ENCODE measurements around the gene SLC24A3.

The SLC24A3 gene

GRCh38 chr20:19274001-19274400 lies 61.6 kb downstream of the SLC24A3 start:
- no peak for DNase-seq

DNA sequence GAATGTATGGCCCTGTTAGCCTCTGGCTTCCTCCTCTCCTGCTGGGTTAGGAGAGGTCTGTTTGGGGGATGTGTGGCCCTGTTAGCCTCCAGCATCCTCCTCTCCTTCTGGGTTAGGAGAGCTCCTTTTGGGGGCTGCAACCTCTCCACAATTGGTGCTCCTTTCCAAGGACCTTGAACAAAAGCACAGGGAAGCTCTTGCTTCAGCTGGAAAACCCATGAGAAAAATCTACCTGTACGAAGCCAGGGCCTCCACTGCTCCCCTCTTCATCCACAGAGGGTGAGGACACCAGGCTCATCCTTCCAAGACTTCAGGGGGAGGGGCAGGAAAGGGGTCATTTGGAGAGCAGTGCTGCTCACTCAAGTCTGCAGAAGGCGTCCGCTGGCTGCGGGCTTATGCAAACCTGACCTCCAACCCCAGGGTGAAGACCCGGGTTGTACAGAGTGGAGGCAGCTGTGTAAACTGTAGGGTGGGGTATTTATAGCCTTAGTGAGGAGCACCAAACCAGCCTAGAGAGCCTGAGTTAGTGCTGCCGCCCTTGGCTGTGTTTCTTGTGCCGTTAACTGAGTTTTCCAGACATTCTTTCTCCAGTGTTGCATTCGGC lies 62.1 kb downstream of the SLC24A3 start:
- no peak for DNase-seq

DNA sequence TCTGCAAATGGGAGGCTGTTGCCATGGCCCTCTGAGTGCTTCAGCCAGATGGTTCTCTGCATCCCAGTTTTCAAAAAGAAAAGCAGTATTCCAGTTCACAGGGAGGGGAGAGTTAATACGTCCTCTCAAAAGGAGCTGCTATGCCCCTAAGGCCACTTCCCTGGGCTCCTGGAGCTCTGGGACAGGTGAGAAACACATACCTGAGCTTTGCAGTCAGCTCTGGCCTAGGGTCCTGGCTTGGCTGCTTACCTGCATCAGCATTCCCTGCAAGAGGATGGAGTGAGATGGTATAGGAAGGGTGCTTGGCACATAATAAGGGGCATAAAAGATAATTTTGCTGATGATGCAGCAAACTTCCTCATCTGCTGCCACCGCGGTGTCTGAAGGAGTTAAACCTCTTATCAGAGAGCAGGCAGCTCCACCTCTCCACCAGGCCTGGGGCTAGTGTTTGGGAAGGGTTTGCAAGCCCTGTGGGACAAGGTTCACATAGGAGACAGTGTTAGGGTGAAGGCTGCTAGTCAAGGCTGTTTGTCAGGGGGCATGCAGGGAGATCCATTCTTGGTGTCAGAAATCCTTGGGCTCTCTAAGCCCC lies 62.7 kb downstream of the SLC24A3 start:
- DNase-seq = no peak

- DNase-seq = peak; percentile 76
Measured at GRCh38 chr20:19275630-19276071, 63.2 kb downstream of the SLC24A3 start.

- DNase-seq = no peak
Measured at GRCh38 chr20:19277381-19277780, 64.9 kb downstream of the SLC24A3 start.

GRCh38 chr20:19283490-19284025 lies 71.1 kb downstream of the SLC24A3 start:
- no peak for DNase-seq

DNA sequence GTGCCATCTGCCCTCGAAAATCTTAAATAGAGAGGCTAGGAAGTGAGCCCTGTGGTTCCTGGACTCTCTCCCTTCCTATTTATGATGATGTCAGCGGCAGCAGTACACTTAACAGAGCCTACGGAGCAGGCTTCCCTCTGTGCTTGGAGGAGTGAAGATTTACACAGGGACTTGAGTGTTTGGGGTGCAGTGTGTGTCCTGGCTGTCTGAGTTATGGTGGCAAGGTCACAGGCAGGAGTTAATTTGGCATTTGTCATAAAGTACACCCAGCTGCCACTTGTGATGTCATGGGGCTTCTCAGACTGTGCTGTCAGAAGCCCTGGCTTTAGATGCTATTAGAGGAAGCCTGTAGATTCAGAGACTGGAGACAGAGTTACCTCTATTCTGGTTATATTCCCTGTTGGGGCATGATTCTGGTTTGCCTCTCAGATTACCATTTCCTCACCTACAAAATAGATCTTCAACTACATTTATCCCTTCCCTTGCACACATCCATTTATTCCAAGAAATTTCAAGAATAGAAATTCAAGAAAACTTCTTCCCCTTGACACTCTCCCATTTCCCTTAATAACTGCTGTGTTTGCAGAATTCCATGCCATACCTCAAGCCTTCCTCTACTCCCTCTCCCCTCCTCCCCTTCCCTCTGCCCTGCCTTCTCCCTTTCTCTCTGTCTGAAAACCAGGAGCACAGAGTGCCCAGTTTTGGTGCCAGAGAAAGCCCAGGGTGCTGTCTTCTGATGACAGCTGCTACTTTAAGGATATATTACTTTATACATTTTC lies 72.1 kb downstream of the SLC24A3 start:
- no peak for DNase-seq

DNA sequence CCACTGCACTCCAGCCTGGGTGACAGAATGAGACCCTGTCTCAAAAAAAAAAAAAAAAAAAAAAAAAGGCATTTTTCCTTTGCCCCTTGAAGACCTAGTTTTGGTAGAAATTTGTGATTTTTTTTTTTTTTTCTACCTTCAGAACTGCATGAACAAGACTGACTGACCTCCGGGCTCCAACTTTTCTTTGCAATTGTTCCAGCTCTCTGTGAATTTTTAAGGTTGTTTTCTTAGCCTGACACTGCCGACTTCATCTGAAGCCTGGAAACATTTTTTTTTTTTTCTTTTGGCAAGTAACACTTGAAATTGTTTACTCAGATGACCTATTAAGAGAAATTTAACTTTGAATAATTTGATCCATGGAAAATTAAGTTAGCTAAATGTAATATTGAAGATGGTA lies 73.0 kb downstream of the SLC24A3 start:
- no peak for DNase-seq

DNA sequence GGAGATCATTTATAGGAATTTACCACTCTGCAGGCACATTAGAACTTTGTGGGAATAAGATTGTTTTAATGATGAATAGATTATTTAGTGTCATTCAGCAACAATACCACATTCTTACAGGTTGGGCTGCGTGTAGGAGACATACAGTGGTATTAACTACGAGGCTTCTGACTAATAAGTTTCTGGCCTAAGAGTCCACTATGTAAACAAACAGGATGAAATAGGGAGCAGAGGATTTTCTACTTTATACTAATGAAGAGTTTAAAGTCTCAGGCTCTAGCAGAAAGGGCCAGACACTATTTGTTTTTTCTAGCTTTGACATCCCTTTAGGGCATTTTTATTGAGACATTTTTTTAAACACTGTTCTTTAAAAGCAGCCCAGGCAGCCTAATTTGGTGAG lies 75.6 kb downstream of the SLC24A3 start:
- no peak for DNase-seq

GRCh38 chr20:19288636-19289035 lies 76.2 kb downstream of the SLC24A3 start:
- no peak for DNase-seq

DNA sequence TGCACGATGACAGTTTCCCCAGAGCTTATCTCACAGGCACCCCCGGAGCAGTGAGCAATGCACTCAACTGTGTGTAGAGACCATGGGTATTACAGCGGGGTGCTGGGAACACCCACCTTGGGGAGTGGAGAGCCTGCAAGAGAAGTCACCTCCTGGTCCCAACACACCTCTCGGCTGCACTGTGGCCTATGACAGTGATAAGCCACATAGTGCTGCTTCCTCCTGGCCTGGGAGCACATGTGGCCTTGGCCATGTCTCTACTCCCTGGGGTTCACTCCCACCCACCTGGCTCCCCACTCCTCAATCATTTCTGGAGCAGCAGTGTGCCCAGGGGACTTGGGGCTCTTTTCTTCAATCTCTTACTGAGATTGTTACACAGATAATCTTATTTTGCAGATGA lies 77.0 kb downstream of the SLC24A3 start:
- no peak for DNase-seq

- no peak for DNase-seq
Measured at GRCh38 chr20:19291024-19291817, 78.8 kb downstream of the SLC24A3 start.

DNA sequence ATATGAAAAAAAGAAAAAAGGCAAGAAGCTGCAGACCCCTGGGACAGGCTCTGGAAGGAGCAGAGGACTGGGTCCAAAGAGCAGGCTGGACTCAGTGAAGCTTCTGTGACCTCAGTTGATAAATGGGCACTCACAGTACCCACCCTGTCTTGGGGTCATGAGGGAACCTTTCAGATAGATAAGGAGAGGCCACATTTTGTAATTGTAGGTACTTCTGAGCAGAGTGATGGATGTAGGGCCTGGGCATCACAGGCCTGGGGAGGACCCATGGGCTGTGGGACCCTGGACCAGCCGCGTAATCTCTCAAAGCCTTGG lies 79.3 kb downstream of the SLC24A3 start:
- DNase-seq = no peak

DNA sequence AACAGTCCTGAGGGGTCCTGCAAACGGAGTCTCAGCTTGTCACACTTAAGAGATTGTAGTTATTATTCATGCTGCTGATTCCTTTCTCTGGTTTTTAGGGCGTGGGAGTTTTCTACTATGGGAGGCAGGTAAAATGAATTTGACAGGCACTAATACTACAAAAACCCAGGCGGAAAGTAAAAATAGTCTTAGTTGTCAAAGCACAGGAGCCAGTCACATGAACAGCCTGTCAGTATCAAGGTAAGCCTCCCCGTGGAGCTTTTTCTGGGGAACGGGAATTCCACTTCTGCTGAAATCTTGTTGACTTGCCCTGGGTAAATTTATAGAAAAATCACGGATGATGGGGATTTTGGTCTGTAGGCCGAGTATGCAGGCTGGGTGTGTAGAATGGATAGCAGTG lies 79.8 kb downstream of the SLC24A3 start:
- no peak for DNase-seq

GRCh38 chr20:19295076-19295475 lies 82.6 kb downstream of the SLC24A3 start:
- DNase-seq = no peak

DNA sequence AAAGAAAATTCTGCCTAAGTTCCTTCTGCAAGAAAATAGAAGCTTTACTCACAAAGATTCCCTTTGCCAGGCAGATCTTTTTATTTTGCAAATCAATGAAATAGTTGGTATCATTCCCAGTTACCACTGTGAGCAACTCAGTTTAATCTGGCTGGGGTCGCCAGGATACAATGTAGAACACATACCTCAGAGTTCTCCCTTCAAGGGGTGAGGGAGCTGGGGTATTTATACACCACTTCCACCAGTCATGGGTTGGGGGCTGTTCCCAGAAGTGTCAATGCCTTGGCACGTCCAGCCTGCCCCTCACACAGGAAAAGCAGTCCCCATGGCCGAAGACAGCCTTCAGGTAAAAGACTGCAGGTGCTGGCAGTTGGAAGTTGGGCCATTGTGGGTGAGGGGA lies 86.2 kb downstream of the SLC24A3 start:
- DNase-seq = no peak

- DNase-seq = no peak
Measured at GRCh38 chr20:19300395-19300794, 88.0 kb downstream of the SLC24A3 start.

- DNase-seq = no peak
Measured at GRCh38 chr20:19301142-19301541, 88.7 kb downstream of the SLC24A3 start.

DNA sequence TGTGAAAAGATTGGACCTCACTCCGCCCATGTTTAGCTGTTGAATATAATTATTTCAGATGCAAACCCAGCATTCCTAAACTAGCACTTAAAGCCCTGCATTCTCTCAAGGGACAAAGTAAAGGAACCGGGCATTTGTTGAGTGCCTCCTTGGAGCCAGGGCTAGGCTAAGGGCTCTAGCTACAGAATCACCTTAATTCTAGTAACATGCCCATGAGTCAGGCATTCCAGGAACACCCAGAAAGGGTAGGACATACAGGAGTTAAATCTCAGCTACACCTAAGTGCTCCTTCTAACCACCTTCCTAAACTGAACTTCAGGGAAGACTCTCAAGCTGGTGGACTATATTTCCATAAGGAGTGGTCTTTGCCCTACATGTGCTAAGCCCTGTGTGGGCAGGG lies 89.4 kb downstream of the SLC24A3 start:
- DNase-seq = no peak

DNA sequence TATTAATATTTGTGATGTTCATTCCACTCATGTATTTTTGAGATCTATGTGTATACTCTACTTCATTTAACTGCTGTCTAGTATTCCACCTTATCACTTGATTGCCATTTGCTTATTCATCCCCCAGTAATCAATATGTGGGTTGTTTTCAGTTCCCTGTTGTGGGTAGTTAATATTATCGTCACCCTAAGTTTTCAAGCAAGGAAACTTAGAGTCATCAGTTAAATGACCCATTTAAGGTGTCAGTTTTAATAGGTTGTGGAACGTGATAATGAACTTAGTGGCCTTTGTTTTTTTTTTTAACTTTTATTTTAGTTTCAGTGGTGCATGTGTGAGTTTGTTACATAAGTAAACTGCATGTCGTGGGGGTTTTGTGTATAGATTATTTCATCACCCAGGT lies 90.3 kb downstream of the SLC24A3 start:
- no peak for DNase-seq

- no peak for DNase-seq
Measured at GRCh38 chr20:19304389-19304788, 91.9 kb downstream of the SLC24A3 start.

GRCh38 chr20:19304886-19305415 lies 92.5 kb downstream of the SLC24A3 start:
- no peak for DNase-seq

GRCh38 chr20:19308146-19308545 lies 95.7 kb downstream of the SLC24A3 start:
- no peak for DNase-seq

Data from COR-L47 (cell line).